Thyroid gland (tissue), 4 donors: ENCODE results near the gene ANAPC2. TPM values are rescaled to one million over a fixed set of nuclear protein-coding genes. Genes with fewer than 3 reads are reported as not detected.

ENCODE experiments used
- DNase-seq, 2 donors: peaks; one replicate each; pipeline ENCODE4 v3.0.0-alpha.2; 2019
- H3K27ac ChIP-seq, 3 donors: fragments of 200-600 bp; sonication (generic); 1 replicate in 2 of 3; 2 replicates in 1 of 3; pipeline ENCODE4 v1.5.1; 2016 to 2019; ENCODE audit warnings: mild to moderate bottlenecking in 1 of 3, moderate library complexity in 1 of 3
- H3K27me3 ChIP-seq: fragments of 200-600 bp; sonication (generic); one replicate; pipeline ENCODE4 v1.5.1; 2019
- H3K36me3 ChIP-seq, 2 donors: fragments of 200-600 bp; sonication (generic); one replicate each; pipeline ENCODE4 v1.5.1; 2016 to 2019
- H3K4me1 ChIP-seq, 2 donors: fragments of 200-600 bp; sonication (generic); one replicate each; pipeline ENCODE4 v1.5.1; 2017 to 2019
- H3K4me3 ChIP-seq, 3 donors: fragments of 200-600 bp; sonication (generic); replicated peaks in 1 of 3; 1 replicate in 2 of 3; 2 replicates in 1 of 3; pipeline ENCODE4 v1.5.1; 2016; ENCODE audit warnings: mild to moderate bottlenecking in 1 of 3
- H3K9me3 ChIP-seq: fragments of 200-600 bp; sonication (generic); one replicate; pipeline ENCODE4 v1.5.1; 2017
- POLR2A ChIP-seq, 2 donors: fragments of 450-650 bp; IDR thresholded peaks; one replicate each; pipeline ENCODE4 v1.6.1; 2017; ENCODE audit warnings: antibody characterized with exemption in 2 of 2, mild to moderate bottlenecking in 2 of 2, moderate library complexity in 1 of 2
- WGBS, 2 donors: methylation state at CpG; one replicate each; pipeline ENCODE4 v1.1.5; 2017; 5-methylcytosine and 5-hydroxymethylcytosine counted together
- intact Hi-C: fragments of 100-400 bp; cut with DNase I; formaldehyde crosslinking; loops from one replicate; pipeline ENCODE4 v1.15.1; 2023
- total RNA-seq, 4 donors: library from RNA; depleted of rRNA; stranded (reverse); fragments of >200 nt; gene quantifications; one replicate each; pipeline ENCODE4 v1.2.3, GENCODE V29; 2016
- TF ChIP-seq, protein P1 (sequence below), 6 experiments: fragments of 200-600 bp in 3 of 6; fragments of 450-650 bp in 3 of 6; sonication (generic) in 3 of 6; IDR thresholded peaks; one replicate each; pipeline ENCODE4 v1.5.1; 2016 to 2019; ENCODE audit warnings: antibody characterized with exemption in 6 of 6, mild to moderate bottlenecking in 2 of 6, inconsistent platforms in 1 of 6, moderate library complexity in 1 of 6

Gene ANAPC2
- total RNA-seq, 4 donors from 2014 or later: 25.6 to 34.1 (median 31.8) TPM

DNA sequence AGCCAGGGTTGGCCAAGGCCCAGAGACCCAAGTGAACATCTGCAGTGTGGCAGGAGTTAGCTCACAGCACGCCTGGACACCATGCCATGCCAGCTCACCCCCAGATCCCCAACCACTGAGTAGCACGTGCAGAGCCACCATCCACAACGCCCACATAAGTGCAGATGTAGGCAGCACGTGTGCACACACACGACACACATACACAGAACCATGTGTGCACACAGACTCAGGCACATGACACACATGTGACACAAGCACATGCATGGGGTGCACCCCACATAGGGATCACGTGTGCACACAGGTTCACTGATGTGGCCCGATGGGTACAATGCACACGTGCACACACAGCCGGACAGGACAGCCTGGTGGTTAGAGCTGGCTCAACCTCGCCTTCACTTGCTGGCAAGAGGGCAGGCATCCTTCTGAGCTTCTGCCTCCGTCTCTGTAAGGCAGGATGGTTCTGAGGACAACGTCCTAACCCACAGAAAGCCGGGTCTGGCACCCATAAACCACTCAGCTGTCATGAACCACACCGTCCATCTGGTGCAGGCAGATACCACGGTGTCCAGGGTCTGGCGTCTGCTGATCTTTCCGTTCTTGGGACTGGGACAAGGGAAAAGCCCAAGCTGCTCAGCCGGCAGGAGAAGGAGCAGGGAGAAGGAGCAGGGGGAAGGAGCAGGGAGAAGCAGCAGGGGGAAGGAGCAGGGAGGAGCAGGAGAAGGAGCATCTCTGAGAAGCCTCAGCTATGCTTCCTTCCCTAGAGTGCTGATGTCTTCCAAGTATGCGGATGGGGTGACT, 30.5 kb downstream of the ANAPC2 start:
- Histone ChIP-seq H3K9me3 (no peaks in the 10 kb centered on the region), H3K36me3 (no peaks in the 10 kb centered on the region), H3K4me1 (peaks cover 4 to 19% of the 10 kb centered on the region in 2 donors), H3K27me3 (peaks cover 39% of the 10 kb centered on the region), H3K27ac (no peak overlapping the region), H3K4me3 (no peak overlapping the region)
- no peak for DNase-seq
- intact Hi-C loops: no loop called here
- TF ChIP-seq POLR2A (IDR thresholded peaks at IDR 0.05): no peak
- 57 to 62% methylated on average over 11 to 19 of the region's 19 CpGs for WGBS, 2 donors

DNA sequence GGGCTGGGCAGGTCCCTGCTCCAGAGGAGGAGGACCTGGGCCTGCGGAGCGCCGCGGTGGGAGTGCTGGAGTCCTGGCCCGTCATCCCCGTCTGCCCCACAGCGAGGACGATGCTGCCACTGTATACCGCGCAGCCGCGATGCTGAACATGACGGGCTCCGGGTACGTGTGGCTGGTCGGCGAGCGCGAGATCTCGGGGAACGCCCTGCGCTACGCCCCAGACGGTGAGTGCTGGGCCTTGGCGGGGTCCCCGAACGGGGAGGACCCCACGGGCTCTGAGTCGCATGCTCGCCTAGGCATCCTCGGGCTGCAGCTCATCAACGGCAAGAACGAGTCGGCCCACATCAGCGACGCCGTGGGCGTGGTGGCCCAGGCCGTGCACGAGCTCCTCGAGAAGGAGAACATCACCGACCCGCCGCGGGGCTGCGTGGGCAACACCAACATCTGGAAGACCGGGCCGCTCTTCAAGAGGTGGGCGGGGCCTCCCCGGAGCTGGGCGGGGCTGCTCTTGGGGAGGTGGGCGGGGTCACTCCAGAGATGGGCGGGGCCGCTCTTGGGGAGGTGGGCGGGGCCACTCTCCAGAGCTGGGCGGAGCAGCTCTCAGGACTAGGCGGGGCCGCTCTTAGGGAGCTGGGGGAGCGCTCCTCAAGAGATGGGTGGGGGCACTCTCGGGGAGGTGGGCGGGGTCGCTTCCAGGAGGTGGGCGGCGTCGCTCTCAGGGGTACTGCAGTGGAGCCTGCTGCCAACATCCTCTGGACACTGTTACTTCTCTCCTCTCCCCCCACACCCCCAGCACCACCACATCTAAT, 31.6 kb downstream of the ANAPC2 start:
- Histone ChIP-seq H3K27me3 (peaks cover 30% of the 10 kb centered on the region), H3K4me3 (no peak overlapping the region), H3K36me3 (no peaks in the 10 kb centered on the region), H3K27ac (no peak overlapping the region), H3K4me1 (peaks cover 0 to 9% of the 10 kb centered on the region in 2 donors), H3K9me3 (no peaks in the 10 kb centered on the region)
- TF ChIP-seq POLR2A (IDR thresholded peaks at IDR 0.05): no peak
- TF ChIP-seq, protein P1, sequence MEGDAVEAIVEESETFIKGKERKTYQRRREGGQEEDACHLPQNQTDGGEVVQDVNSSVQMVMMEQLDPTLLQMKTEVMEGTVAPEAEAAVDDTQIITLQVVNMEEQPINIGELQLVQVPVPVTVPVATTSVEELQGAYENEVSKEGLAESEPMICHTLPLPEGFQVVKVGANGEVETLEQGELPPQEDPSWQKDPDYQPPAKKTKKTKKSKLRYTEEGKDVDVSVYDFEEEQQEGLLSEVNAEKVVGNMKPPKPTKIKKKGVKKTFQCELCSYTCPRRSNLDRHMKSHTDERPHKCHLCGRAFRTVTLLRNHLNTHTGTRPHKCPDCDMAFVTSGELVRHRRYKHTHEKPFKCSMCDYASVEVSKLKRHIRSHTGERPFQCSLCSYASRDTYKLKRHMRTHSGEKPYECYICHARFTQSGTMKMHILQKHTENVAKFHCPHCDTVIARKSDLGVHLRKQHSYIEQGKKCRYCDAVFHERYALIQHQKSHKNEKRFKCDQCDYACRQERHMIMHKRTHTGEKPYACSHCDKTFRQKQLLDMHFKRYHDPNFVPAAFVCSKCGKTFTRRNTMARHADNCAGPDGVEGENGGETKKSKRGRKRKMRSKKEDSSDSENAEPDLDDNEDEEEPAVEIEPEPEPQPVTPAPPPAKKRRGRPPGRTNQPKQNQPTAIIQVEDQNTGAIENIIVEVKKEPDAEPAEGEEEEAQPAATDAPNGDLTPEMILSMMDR (IDR thresholded peaks at IDR 0.05): no peak
- no peak for DNase-seq
- intact Hi-C loops: no loop called here
- 4 to 5% methylated on average over 17 to 33 of the region's 65 CpGs for WGBS, 2 donors

DNA sequence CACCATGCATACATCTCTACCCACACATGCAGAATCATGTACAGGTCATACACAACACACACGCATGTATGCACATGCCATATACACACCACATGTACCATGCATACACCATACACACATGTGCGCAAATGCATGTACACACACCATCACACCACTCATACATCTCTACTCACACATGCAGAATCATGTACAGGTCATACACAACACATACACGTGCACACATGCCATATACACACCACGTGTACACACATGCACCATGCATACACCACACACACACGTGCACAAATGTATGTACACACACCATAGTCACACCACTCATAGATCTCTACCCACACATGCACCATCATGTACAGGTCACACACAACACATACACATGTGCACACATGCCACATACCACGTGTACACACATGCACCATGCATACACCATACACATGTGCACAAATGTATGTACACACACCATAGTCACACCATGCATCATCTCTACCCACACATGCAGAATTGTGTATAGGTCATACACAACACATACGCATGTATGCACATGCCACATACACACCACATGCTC, 35.4 kb downstream of the ANAPC2 start:
- no peaks in the 10 kb centered on the region for H3K9me3 ChIP-seq

DNA sequence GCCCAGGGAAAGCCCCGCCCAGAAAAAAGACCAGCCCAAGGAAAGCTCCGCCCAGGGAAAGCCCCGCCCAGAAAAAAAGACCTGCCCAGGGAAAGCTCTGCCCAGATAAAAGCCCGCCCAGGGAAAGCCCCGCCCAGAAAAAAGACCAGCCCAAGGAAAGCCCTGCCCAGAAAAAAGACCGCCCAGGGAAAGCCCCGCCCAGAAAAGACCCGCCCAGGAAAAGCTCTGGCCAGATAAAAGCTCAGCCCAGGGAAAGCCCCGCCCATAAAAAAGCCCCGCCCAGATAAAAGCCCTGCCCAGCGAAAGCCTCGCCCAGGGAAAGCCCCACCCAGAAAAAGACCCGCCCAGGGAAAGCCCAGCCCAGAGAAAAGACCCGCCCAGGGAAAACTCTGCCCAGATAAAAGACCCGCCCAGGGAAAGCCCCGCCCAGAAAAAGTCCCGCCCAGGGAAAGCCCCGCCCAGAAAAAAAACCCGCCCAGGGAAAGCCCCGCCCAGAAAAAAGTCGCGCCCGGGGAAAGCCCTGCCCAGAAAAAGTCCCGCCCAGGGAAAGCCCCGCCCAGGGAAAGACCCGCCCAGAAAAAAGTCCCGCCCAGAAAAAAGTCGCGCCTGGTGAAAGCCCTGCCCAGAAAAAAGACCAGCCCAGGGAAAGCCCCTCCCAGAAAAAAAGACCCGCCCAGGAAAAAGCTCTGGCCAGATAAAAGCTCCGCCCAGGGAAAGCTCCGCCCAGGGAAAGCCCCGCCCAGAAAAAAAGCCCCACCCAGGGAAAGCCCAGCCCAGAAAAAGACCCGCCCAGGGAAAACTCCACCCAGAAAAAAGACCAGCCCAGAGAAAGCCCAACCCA, 37.5 kb downstream of the ANAPC2 start:
- no peaks in the 10 kb centered on the region for H3K4me1 ChIP-seq
- H3K36me3 ChIP-seq: no peaks in the 10 kb centered on the region
- no peak for DNase-seq
- H3K27me3 ChIP-seq: no peaks in the 10 kb centered on the region
- H3K9me3 ChIP-seq: no peaks in the 10 kb centered on the region
- intact Hi-C loops: no loop called here
- 33 to 47% methylated on average over 34 of the region's 34 CpGs for WGBS, 2 donors
- H3K4me3 ChIP-seq: no peak overlapping the region
- TF ChIP-seq POLR2A (IDR thresholded peaks at IDR 0.05): no peak
- TF ChIP-seq, protein P1 (IDR thresholded peaks at IDR 0.05): no peak
- H3K27ac ChIP-seq: no peak overlapping the region

More for the DNA sequence above, 35.4 kb downstream of the ANAPC2 start:
- intact Hi-C loops: no loop called here
- WGBS, 2 donors: 89 to 96% methylated on average over 7 of the region's 7 CpGs
- no peak overlapping the region for H3K4me3 ChIP-seq
- no peak for TF ChIP-seq POLR2A (IDR thresholded peaks at IDR 0.05)
- TF ChIP-seq, protein P1 (IDR thresholded peaks at IDR 0.05): no peak
- H3K27me3 ChIP-seq: peaks cover 13% of the 10 kb centered on the region
- H3K4me1 ChIP-seq: peaks cover 0 to 5% of the 10 kb centered on the region in 2 donors
- no peak overlapping the region for H3K27ac ChIP-seq
- no peaks in the 10 kb centered on the region for H3K36me3 ChIP-seq
- no peak for DNase-seq
